GM13977 (cell line): ENCODE measurements around the gene HTR3D.

Experiments used
- DNase-seq: peaks from one replicate; pipeline ENCODE4 v3.0.0; 2012; ENCODE audit warnings: low spot score
- in situ Hi-C: fragments of 300-500 bp; cut with MboI; formaldehyde crosslinking; loops from one replicate; pipeline ENCODE4 v1.12.0; 2022; ENCODE audit warnings: low sequenced_read_pairs, low pct_unique_long_range_greater_than_20kb, mixed read lengths, inconsistent platforms; ENCODE audit not compliant: unreplicated experiment
- TF ChIP-seq, protein P1 (sequence below): IDR thresholded peaks from 2 replicates; pipeline ENCODE4 v1.5.1; 2012; ENCODE audit warnings: mild to moderate bottlenecking, control low read depth; ENCODE audit not compliant: insufficient read depth; ENCODE audit errors: extremely low read depth, missing control alignments

The HTR3D gene, protein sequence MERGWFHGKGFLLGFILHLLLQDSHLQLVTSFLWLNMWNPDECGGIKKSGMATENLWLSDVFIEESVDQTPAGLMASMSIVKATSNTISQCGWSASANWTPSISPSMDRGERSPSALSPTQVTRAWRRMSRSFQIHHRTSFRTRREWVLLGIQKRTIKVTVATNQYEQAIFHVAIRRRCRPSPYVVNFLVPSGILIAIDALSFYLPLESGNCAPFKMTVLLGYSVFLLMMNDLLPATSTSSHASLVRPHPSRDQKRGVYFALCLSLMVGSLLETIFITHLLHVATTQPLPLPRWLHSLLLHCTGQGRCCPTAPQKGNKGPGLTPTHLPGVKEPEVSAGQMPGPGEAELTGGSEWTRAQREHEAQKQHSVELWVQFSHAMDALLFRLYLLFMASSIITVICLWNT

DNA sequence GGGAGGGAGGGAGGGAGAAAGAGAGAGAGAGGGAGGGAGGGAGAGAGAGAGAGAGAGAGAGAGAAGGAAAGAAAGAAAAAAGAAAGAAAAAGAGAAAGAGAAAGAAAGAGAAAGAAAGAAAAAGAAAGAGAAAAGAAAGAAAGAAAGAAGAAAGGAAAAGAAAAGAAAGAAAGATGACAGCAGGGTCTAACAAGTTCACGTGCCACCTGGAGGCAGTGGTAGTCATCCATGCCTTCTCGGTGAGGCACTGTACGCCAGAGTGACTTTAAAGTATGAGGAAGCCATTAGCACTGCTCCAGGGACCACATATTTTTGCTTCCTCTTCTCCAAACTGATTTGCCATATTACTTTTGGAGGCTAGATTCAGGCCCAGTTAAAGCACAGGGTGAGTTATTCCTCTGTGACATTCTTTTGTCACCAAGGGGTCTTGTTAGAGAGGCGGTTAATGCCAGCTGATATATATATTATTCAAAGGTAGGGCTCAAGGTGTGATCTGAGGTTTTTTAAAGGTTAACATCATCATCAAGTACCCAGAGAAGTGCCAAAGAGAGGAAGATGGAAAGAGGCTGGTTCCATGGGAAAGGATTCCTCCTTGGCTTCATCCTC lies at the start of gene HTR3D:
TSS of gene HTR3D (plus strand) at position 556 of the 606 bp plus-strand sequence. CDS start at position 556, 0 bp downstream.
- TF ChIP-seq, protein P1, sequence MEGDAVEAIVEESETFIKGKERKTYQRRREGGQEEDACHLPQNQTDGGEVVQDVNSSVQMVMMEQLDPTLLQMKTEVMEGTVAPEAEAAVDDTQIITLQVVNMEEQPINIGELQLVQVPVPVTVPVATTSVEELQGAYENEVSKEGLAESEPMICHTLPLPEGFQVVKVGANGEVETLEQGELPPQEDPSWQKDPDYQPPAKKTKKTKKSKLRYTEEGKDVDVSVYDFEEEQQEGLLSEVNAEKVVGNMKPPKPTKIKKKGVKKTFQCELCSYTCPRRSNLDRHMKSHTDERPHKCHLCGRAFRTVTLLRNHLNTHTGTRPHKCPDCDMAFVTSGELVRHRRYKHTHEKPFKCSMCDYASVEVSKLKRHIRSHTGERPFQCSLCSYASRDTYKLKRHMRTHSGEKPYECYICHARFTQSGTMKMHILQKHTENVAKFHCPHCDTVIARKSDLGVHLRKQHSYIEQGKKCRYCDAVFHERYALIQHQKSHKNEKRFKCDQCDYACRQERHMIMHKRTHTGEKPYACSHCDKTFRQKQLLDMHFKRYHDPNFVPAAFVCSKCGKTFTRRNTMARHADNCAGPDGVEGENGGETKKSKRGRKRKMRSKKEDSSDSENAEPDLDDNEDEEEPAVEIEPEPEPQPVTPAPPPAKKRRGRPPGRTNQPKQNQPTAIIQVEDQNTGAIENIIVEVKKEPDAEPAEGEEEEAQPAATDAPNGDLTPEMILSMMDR = no peak
- in situ Hi-C loops = no loop called here
- no peak for DNase-seq

DNA sequence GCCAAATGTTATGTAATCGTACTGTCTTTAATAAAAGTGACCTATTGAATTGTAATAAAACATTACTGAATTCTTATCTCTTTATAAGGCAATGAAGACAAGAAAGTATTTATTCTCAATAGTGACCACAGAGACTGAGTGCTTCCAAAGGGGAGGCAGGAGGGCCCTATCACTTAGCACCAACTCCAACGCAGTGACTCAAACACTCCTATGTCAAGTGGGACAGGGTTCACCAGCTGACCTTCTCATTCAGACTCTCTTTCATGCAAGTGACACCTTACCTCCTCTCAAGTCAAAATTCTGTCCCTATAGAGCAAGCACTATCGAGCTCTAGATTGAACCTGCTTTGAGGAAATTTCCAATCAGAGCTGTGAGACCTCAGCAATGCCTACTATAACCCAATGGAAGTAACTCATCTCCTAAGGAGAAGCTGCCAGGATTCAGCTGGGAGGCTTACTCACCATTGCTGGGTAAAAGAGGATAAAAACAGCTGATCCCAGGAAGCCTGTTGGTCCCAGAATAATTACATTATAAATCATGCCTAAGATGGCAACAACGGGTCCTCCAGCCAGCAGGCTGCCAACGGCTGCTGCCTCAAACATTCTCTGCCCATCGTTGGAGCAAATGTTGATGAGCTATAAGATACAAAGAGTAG lies 49.4 kb upstream of the HTR3D start:
- DNase-seq = no peak
- TF ChIP-seq, protein P1 = no peak
- in situ Hi-C loops = no loop called here

DNA sequence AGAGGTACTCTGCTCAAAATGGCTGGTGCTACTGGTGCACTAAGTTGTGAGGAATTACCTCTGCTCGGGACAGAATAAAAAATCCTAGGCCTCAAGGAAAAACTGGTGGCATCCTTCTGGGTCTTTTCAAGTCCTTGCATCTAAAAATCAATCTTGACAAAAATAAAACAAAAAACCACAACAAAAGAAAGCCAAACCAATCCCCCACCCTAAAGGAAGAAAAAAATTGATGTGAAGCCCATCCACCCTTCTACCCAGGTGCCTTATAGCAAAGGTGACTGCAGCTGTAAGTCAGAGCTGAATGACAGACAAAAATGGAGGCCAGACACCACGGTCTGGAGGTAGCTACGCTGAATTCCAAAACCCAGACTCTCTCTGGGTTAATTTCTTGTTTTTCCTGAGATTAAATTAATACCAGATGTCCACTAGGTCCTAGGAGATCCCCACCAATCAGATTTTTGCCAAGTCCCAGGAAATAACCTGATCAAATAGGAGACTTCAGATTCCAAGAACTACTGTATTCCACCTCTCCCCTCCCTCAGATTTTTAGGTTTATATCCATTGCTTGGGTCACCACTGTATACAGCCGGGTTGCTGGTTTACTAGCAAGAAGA lies 47.3 kb upstream of the HTR3D start:
- DNase-seq = no peak
- in situ Hi-C loops = no loop called here
- TF ChIP-seq, protein P1 = no peak

DNA sequence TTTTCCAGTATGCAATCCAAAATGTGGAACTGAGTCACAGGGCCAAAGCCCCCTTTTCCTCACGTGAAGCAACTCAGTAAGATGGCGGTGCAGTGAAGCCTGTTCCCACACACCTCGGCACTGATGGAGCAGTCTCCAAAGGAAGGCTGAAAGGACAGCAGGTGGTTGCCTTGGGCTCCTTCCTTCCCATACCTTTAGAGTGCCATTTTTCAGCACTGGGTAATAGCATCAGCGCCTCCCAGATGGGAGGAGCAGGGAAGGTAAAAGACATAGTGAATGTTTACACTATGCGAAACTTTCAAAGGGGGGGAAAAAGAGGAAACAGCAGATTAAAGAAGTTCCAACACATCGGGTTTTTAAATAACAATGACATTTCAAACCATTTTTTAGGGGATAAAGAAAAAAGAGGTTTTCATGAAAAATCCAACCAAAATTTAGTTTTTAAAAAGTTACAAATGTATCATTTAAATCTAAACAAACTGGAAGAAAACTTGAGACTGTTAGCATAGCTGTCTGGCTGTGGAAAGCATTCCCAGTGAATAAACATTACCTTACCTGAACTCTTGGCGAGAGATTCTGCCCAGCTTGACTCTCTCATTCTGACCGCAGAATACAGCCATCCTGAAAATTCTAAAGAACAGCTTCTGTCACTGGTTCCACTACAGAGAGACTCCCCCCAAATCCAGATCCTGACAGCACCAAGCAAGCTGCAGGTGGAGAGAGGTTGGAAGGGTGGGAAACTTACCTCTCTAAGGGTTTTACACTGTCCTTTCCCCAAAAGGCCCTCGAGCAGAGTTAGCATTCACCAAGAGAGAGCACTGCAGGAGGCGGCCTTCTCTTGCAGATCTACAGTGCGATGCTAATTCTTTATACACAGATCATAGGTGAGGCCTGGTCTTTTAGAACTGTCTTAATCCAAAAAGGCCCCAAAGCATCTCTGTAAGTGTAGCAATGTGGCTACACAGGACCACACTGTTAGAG lies 46.5 kb upstream of the HTR3D start:
- TF ChIP-seq, protein P1 = no peak
- in situ Hi-C loops = no loop called here
- DNase-seq = no peak

DNA sequence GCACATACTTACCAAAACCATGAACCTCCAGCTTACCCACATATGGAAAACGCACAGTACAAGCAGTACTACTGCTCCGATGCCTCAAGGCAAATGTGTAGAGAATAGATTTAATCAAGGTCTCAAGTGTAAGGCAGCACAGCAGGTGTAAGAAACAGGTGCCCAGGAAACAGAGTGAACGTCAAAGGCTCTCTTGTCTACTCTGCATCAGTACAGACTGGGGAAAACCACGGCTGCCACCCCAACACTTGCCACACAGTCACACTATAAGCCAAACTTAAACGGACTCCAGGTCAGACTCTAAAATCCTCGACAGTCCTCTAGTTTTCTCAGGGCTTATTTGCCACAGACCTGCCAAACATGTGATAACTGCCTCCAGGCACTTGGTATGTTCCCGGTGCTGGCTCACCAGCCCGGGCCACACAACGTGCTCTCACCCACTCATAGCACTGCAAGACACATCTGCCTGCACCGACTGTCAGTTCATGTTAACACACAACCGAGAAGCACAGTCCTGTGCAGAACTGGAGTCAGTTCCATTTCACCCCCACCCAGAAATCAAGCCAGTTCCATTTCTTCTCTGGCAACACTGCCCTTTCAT lies 44.4 kb upstream of the HTR3D start:
- in situ Hi-C loops = no loop called here
- no peak for DNase-seq
- TF ChIP-seq, protein P1 = no peak
